Pons (tissue), 1 donor: ENCODE results near the gene TMEM132A.

Experiments used
- DNase-seq: peaks from one replicate; pipeline ENCODE4 v3.0.0-alpha.2; 2016; ENCODE audit warnings: low spot score

The TMEM132A gene

DNA sequence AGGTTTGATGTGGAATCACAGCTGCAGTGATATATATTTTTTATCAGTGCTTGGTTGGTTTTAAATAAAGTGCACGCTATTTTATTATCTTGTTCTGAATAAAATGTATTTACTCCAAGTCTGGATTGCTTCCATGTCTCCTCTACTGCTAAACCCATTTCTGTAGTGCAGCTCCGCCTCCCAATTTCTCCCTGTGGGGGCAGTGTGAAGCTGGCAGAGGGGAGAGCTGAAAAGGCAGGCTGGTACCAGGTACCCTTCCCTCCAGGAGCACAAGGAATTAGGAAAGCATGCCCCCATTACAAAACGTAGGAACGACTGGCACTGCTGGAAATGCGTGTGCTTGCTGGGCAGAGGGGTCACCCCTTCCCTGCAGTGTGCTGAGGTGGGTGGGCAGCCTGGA is 934 bp upstream of the TMEM132A start:
- DNase-seq: no peak

GRCh38 chr11:60923800-60924109 is 505 bp upstream of the TMEM132A start:
- DNase-seq: no peak

DNA sequence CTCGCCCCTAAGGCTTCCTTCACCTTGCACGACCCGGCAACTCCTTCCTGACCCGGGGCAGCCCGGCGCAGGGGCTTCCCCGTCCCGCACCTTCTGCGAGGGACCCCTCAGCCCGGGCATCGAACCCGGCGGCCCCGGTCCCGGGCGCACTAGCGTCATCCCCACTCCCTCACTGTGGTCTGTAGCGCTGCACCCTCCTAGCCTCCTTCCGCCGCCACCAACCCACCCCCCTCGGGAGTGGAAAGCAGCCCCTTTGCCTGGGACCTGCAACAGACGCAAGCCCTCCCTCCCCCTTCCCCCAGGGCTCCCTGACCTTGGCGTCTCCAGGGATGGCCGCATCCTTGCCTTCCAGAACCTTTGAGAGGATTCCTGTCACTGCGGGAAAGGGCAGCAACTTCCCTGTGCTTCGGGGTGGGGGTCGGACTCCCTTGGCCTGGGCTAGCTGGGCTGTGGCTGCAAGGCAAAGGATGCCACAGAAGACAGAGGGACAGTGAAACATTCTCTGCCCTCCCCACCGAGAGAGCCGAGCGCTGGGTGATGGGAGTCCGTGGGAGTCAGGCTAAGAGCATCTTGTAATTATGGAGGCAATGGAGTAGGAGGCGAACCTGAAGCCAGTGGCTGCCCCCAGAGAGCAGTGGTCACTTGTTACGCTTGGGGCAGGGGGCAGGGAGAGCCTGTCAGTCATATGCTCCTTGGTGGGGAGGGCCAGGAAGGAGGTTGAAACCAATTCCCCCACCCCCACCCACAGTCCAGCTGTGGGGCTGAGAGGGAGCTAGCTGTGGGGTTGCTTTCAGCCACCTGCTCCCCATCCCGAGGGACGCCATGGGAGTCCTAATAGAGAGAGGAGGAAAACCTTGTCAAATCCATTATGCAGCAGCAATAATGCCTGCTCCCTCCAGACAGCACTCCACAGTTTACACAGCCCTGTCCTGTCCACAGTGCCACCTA is 920 bp downstream of the TMEM132A start:
- DNase-seq: no peak

- DNase-seq: no peak
Observed at GRCh38 chr11:60925868-60926267, 1.6 kb downstream of the TMEM132A start.

DNA sequence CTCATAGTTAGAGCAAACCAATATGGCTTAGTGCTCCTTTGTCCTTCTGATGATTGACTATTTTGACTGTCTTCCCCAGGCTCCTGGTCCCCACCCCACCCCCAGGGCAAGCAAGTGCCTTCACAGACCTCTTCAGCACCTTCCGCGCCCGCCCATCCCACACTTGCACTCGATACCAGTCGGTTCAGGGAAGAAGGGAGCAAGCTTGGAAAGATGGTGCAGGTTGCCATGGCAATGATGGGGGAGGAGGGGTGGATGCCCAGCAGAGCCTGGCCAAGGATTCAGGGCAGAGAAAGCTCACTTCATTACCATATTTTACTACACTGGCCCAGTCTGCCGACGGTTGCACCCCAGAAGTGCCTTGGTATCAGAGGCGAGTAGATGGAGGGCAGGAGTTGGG is 2.2 kb downstream of the TMEM132A start:
- DNase-seq: no peak

DNA sequence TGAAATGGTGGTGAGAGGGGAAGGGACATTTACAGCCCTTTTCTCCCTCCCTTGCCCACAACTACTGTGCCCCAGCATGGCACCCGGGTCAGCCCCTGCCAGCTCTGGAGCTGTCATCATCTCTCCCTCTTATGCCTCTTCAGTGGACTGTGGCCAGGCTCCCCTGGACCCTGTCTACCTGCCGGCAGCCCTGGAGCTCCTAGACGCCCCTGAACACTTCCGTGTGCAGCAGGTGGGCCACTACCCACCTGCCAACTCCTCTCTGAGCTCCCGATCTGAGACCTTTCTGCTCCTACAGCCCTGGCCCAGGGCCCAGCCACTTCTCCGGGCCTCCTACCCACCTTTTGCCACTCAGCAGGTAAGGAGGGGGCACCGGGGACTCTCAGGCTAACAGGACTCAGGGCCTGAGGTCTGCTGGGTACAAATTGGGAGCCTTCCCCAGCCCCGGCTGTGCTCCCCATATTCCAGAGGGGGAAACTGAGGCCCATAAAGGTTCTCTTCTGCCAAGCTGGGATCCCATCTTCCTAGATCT is 2.9 kb downstream of the TMEM132A start:
- no peak for DNase-seq

DNA sequence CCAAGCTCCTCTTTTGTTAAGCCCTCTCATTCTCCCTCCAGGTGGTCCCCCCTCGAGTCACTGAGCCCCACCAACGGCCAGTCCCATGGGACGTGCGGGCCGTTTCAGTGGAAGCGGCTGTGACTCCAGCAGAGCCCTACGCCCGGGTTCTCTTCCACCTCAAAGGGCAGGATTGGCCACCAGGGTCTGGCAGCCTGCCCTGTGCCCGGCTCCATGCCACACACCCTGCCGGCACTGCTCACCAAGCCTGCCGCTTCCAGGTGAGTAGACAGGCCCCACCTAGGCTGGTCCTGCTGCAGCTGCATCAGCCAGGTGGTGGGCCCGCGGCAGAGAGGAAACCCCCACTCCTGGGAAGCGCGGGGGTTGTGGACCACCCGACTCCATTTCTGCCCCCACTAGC is 3.3 kb downstream of the TMEM132A start:
- no peak for DNase-seq

DNA sequence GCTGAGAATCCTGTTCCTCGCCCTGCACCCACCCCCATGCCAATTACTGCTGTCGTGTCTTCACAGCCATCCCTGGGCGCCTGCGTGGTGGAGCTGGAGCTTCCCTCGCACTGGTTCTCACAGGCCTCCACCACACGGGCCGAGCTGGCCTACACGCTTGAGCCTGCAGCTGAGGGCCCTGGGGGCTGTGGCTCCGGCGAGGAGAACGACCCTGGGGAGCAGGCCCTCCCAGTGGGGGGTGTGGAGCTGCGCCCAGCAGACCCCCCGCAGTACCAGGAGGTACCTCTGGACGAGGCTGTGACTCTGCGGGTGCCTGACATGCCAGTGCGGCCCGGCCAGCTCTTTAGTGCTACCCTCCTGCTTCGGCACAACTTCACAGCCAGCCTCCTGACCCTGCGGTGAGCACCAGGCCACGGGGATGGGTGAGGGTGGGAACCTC is 4.3 kb downstream of the TMEM132A start:
- DNase-seq: no peak

- DNase-seq: no peak
Observed at GRCh38 chr11:60929764-60930163, 5.5 kb downstream of the TMEM132A start.

DNA sequence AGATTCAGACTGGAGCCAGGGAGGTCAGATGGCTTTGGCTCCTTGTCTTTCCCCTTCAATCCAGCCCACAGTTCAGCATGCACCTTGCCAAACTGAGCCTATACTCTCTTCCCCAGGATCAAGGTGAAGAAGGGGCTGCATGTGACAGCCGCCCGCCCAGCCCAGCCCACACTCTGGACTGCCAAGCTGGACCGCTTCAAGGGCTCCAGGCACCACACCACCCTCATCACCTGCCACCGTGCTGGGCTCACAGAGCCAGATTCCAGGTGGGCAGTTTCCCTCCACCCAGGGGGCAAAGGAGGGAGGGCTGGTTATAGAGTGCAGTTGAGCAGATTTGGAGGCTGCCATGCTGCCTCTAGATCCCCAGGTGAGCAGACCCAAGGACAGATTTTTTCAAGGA is 6.1 kb downstream of the TMEM132A start:
- no peak for DNase-seq

- DNase-seq: no peak
Observed at GRCh38 chr11:60931917-60932316, 7.7 kb downstream of the TMEM132A start.

DNA sequence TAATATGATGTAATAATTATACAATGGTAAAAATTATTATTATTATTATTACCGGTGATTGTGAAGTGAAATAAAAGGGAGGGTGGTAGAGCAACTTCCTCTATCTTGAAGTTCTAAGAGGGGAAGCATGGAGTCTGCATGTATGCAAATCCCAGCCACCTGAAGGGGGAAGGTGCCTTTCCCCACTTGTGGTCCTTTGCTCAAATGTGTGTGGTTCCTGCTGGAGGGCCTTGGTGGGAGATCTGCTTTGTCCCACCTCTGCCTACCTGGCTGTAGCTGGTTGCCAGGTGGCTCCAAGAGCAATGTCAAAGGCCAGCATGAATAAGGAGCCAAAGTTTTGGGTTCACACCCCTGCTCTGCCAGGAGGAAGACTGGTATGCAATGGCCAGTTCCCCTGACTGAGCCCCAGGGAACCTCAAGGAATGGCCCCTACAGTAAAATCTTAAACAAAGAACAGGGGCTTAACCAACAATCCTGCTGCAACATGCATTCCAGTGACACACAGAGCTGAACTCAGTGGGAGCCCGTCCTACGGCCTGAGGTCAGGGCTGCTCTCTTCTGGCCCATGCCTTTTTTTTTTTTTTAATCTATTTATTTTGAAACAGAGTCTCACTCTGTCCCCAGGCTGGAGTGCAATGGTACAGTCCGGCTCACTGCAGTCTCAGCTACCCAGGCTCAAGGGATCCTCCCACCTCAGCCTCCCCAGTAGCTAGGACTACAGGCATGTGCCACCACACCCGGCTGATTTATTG is 8.5 kb downstream of the TMEM132A start:
- no peak for DNase-seq

DNA sequence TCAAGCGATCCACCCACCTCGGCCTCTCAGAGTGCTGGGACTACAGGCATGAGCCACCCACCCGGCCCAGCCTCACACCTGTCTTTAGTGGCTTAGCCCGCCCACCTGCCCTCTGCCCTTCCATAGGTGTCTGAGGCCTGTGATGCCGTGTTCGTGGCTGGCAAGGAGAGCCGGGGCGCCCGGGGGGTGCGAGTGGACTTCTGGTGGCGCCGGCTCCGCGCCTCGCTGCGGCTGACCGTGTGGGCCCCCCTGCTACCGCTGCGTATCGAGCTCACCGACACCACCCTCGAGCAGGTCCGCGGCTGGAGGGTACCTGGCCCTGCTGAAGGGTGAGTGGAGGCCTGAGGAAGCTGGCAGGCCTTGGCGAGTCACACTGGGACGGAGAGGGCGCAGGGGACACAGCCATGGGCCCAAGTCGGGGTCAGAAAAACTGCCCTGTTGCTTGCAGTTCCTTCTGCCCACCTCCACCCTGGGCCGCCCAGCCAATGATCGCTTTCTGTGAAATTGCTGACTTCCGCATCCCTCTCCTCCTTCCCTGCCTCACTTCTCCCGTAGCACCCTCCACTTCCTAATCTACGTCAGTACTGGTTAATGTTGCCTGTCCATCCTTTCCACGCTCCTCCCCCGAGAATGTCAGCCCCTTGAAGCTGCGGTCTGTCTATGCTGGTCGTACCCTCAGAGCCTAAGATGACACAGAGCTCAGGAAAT is 9.3 kb downstream of the TMEM132A start:
- no peak for DNase-seq

DNA sequence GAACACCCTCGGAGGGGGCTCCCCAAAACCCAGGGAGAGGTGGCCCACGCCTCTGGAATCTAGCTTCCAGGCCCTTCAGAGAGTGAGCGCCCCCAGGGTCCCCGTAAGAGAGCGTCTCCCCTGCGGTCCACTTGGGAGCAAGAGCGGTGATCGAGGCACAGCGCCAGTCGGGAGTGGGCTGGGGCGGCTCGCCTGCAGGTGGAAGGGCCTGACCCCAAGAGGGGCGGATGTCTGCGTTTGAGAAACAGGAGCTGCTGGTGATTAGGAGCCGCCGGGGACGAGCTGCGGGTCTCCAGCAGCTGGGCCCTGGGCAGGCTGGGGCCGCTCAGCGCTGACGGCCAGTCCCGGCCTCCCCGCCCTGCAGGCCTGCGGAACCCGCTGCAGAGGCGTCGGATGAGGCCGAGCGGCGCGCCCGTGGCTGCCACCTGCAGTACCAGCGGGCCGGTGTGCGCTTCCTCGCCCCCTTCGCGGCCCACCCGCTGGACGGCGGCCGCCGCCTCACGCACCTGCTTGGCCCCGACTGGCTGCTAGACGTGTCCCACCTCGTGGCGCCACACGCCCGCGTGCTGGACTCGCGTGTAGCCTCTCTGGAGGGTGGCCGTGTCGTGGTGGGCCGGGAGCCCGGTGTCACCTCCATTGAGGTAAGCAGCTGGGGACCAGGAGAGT is 10.0 kb downstream of the TMEM132A start:
- no peak for DNase-seq

- DNase-seq: no peak
Observed at GRCh38 chr11:60934790-60935605, 10.7 kb downstream of the TMEM132A start.

GRCh38 chr11:60935676-60936442 is 11.6 kb downstream of the TMEM132A start:
- DNase-seq: no peak

DNA sequence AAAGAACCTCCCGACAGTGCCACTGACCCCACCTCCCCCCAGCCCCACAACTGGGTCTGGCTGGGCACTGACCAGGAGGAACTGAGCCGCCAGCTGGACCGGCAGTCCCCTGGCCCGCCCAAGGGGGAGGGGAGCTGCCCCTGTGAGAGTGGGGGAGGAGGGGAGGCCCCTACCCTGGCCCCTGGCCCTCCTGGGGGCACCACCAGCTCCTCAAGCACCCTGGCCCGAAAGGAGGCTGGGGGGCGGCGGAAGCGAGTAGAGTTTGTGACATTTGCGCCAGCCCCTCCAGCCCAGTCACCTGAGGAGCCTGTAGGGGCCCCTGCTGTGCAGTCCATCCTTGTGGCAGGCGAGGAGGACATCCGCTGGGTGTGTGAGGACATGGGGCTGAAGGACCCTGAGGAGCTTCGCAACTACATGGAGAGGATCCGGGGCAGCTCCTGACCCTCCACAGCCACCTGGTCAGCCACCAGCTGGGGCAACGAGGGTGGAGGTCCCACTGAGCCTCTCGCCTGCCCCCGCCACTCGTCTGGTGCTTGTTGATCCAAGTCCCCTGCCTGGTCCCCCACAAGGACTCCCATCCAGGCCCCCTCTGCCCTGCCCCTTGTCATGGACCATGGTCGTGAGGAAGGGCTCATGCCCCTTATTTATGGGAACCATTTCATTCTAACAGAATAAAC is 12.3 kb downstream of the TMEM132A start:
- no peak for DNase-seq

DNA sequence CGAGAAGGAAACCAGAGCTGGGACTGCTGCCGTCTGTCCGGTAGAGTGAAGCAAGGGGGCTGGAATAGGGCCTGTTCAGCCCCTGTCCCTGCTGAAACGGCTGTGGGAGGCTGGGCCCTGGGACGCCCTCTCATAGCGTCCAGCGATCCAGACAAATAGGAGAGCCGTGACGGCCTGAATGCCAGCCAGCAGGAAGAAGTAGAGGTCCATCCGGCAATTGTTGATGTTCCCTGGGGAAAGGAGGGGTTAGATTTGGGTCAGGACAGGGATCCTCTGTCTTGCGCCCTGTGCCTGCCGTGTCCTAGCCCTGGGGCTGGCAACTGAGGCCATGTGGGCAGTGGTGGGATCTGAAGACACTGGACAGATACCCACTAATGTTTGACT is 12.9 kb downstream of the TMEM132A start:
- DNase-seq: no peak

GRCh38 chr11:60937811-60938210 is 13.6 kb downstream of the TMEM132A start:
- no peak for DNase-seq

DNA sequence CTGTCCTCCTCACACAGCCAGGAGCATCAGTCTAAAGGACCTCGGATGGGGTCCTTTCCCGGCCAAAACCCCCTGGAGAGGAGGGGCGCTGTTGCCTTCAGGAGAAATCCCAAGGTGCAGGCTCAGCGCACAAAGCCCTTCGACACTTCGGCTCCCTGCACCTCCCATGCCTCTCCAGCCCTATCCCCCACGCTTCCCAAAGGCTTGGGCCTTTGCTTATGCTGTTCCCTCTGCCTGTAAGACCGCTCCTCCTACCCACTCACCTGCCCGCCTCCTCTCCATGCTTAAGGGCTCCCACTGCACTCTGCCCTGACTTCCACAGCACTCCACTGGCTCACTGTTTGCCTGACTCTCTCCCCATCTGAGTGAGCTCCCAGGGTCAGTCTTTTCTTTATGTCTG is 14.2 kb downstream of the TMEM132A start:
- DNase-seq: no peak
